ENCODE measurements around the gene FGF12.

GRCh38 chr3:192244591-192244990 lies 482.8 kb downstream of the FGF12 start:
- TF ChIP-seq CTCF (IDR thresholded peaks at IDR 0.05) = no peak
- no peak for TF ChIP-seq EZH2phosphoT487 (IDR thresholded peaks at IDR 0.05)
